ENCODE data around the gene GPC3. TPM values are rescaled to one million over a fixed set of nuclear protein-coding genes. Genes with fewer than 3 reads are reported as not detected.
"Not testable (repeated sequence)": the region's sequence is repeated elsewhere in the genome, so short reads cannot be mapped to it uniquely, and the experiment has no call there.

The GPC3 gene
- total RNA-seq, 1 donor: not detected

DNA sequence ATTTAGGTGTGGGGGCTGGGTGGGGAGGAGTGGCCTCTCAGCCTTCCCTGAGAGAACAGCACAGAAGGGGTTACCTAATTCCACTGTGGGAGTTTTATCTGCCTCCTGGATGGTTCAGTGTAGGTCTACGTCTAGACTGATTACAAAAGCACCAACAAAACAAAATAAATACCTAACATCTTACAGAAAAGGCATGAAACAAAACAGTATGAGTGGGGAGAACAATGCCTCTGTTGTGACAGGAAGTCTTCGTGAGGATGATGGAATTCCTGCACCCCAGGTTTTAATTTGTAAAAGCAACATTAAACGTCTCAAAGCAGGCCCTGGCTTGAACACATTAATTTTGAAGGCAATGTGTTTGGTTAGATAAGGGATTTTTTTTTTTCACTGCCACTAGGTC, 458.0 kb downstream of the GPC3 start:
- H3K27me3 ChIP-seq (ENCODE audit: insufficient read depth, low read length): no peaks in the 10 kb centered on the region
- H3K4me1 ChIP-seq (ENCODE audit: insufficient read depth, low read length): no peaks in the 10 kb centered on the region
- TF ChIP-seq, protein P1, sequence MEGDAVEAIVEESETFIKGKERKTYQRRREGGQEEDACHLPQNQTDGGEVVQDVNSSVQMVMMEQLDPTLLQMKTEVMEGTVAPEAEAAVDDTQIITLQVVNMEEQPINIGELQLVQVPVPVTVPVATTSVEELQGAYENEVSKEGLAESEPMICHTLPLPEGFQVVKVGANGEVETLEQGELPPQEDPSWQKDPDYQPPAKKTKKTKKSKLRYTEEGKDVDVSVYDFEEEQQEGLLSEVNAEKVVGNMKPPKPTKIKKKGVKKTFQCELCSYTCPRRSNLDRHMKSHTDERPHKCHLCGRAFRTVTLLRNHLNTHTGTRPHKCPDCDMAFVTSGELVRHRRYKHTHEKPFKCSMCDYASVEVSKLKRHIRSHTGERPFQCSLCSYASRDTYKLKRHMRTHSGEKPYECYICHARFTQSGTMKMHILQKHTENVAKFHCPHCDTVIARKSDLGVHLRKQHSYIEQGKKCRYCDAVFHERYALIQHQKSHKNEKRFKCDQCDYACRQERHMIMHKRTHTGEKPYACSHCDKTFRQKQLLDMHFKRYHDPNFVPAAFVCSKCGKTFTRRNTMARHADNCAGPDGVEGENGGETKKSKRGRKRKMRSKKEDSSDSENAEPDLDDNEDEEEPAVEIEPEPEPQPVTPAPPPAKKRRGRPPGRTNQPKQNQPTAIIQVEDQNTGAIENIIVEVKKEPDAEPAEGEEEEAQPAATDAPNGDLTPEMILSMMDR (IDR thresholded peaks at IDR 0.05; ENCODE audit: extremely low read depth, low read depth, low read length): no peak
- DNase-seq (ENCODE audit: insufficient read length, low spot score, missing footprints): no peak
- no peaks in the 10 kb centered on the region for H3K36me3 ChIP-seq (ENCODE audit: insufficient read depth, low read length)
- no peak overlapping the region for H3K4me3 ChIP-seq (ENCODE audit: insufficient read depth, low read length)
- H3K9me3 ChIP-seq (ENCODE audit: low read depth, low read length): no peaks in the 10 kb centered on the region
- no peak overlapping the region for H3K4me2 ChIP-seq (ENCODE audit: insufficient read depth, low read length)
- H4K20me1 ChIP-seq (ENCODE audit: insufficient read depth, low read length): no peaks in the 10 kb centered on the region
- no peak overlapping the region for H3K27ac ChIP-seq (ENCODE audit: low read depth, low read length)
- H3K79me2 ChIP-seq (ENCODE audit: insufficient read depth, low read length): no peaks in the 10 kb centered on the region
- H2AFZ ChIP-seq (ENCODE audit: low read length): no peak overlapping the region

DNA sequence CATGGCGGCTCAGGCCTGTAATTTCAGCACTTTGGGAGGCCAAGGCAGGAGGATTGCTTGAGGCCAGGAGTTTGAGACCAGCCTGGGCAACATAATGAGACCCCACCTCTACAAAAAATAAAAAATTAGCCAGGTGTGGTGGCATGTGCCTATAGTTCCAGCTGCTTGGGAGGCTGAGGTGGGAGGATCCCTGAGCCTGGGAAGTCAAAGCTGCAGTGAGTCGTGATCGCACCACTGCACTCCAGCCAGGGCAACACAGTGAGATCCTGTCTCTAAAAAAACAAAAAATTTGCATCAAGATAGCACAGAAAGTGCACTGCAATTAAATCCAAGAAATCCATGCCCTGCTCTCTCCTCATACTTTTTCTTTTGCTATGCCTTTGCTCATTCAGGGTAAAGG, 458.6 kb downstream of the GPC3 start:
- not testable (repeated sequence) for H3K4me2 ChIP-seq (ENCODE audit: insufficient read depth, low read length); H3K27ac ChIP-seq (ENCODE audit: low read depth, low read length)

DNA sequence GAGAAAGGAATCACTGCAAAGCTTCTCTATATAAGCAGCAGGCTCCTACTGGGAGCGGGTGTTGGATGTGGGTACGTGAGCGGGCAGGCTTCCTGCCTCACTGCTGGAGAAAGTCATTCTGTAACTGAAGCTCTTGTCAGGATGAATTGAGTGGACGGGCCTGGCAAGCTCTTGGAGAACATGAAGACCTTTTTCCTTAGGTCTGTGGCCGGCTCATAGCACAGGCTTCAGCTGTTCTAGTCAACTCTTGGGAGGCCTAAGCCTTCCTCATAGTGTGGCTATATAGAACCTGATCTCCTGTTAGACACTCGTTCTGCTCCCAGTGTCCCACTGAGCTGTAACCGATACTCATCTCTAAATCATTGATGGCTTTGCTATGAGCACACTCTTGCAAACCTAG, 461.9 kb downstream of the GPC3 start:
- H3K4me2 ChIP-seq (ENCODE audit: insufficient read depth, low read length): no peak overlapping the region
- no peaks in the 10 kb centered on the region for H3K36me3 ChIP-seq (ENCODE audit: insufficient read depth, low read length)
- H3K79me2 ChIP-seq (ENCODE audit: insufficient read depth, low read length): no peaks in the 10 kb centered on the region
- no peaks in the 10 kb centered on the region for H4K20me1 ChIP-seq (ENCODE audit: insufficient read depth, low read length)
- H3K27ac ChIP-seq (ENCODE audit: low read depth, low read length): no peak overlapping the region
- TF ChIP-seq, protein P1 (IDR thresholded peaks at IDR 0.05; ENCODE audit: extremely low read depth, low read depth, low read length): no peak
- DNase-seq (ENCODE audit: insufficient read length, low spot score, missing footprints): no peak
- H3K4me1 ChIP-seq (ENCODE audit: insufficient read depth, low read length): no peaks in the 10 kb centered on the region
- no peak overlapping the region for H2AFZ ChIP-seq (ENCODE audit: low read length)
- no peak overlapping the region for H3K4me3 ChIP-seq (ENCODE audit: insufficient read depth, low read length)
- H3K27me3 ChIP-seq (ENCODE audit: insufficient read depth, low read length): no peaks in the 10 kb centered on the region
- H3K9me3 ChIP-seq (ENCODE audit: low read depth, low read length): no peaks in the 10 kb centered on the region

More for the DNA sequence above, 458.6 kb downstream of the GPC3 start:
- H3K27me3 ChIP-seq (ENCODE audit: insufficient read depth, low read length); H3K4me3 ChIP-seq (ENCODE audit: insufficient read depth, low read length); DNase-seq (ENCODE audit: insufficient read length, low spot score, missing footprints); H2AFZ ChIP-seq (ENCODE audit: low read length); H4K20me1 ChIP-seq (ENCODE audit: insufficient read depth, low read length); H3K36me3 ChIP-seq (ENCODE audit: insufficient read depth, low read length); H3K9me3 ChIP-seq (ENCODE audit: low read depth, low read length); H3K4me1 ChIP-seq (ENCODE audit: insufficient read depth, low read length); H3K79me2 ChIP-seq (ENCODE audit: insufficient read depth, low read length): not testable (repeated sequence)

DNA sequence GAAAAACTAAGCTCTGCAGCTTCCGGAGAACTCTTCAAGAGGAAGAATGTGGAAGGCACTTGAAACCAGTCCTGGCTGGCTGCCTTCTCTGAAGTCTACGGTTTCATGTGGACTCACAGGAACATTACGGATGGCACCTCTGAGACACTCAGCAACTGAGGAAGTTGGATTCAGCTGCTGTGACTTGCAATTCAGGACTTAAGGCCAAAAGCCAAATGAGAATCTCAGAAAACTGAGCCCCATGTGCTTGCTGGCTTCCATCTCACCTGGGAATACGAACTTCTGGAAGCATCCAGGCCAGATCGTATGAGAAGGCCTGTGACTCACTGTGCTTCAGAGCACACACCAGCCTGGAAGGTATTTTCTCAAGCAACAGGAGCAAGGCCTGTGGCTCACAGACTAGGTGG, 462.3 kb downstream of the GPC3 start:
- Histone ChIP-seq H4K20me1 (ENCODE audit: insufficient read depth, low read length) (no peaks in the 10 kb centered on the region), H3K4me2 (ENCODE audit: insufficient read depth, low read length) (no peak overlapping the region), H3K36me3 (ENCODE audit: insufficient read depth, low read length) (no peaks in the 10 kb centered on the region), H3K4me1 (ENCODE audit: insufficient read depth, low read length) (no peaks in the 10 kb centered on the region), H3K4me3 (ENCODE audit: insufficient read depth, low read length) (no peak overlapping the region), H3K79me2 (ENCODE audit: insufficient read depth, low read length) (no peaks in the 10 kb centered on the region), H3K27ac (ENCODE audit: low read depth, low read length) (no peak overlapping the region), H2AFZ (ENCODE audit: low read length) (peak overlapping the region; percentile 18), H3K9me3 (ENCODE audit: low read depth, low read length) (no peaks in the 10 kb centered on the region), H3K27me3 (ENCODE audit: insufficient read depth, low read length) (no peaks in the 10 kb centered on the region)
- DNase-seq (ENCODE audit: insufficient read length, low spot score, missing footprints): peak; percentile 39
- TF ChIP-seq, protein P1 (IDR thresholded peaks at IDR 0.05; ENCODE audit: extremely low read depth, low read depth, low read length): no peak

All from osteoblast (primary cell).